Measurements from ENCODE around the gene TADA2B.

GRCh38 chr4:7075962-7076695 is 33.0 kb downstream of the TADA2B start:
- TF ChIP-seq IRF2 (CRISPR knock-in tag; IDR thresholded peaks at IDR 0.05; ENCODE audit: borderline replicate concordance, low read depth) (no peak), CTCF (IDR thresholded peaks at IDR 0.05) (no peak), E2F5 (CRISPR knock-in tag; IDR thresholded peaks at IDR 0.05) (no peak), NFYB (CRISPR knock-in tag; conservative IDR thresholded peaks at IDR 0.05; ENCODE audit: low read depth) (no peak), SP1 (CRISPR knock-in tag; conservative IDR thresholded peaks at IDR 0.05) (no peak), SMAD4 (CRISPR knock-in tag; IDR thresholded peaks at IDR 0.05) (no peak), ZNF121 (CRISPR knock-in tag; IDR thresholded peaks at IDR 0.05) (no peak), RELA (CRISPR knock-in tag; IDR thresholded peaks at IDR 0.05; ENCODE audit: borderline replicate concordance) (no peak), FOXK1 (CRISPR knock-in tag; IDR thresholded peaks at IDR 0.05) (no peak), FOXJ3 (CRISPR knock-in tag; IDR thresholded peaks at IDR 0.05; ENCODE audit: borderline replicate concordance) (no peak), PRRX2 (CRISPR knock-in tag; IDR thresholded peaks at IDR 0.05) (no peak), TEAD4 (CRISPR knock-in tag; IDR thresholded peaks at IDR 0.05) (no peak), ZBTB43 (CRISPR knock-in tag; IDR thresholded peaks at IDR 0.05) (no peak), GTF2I (CRISPR knock-in tag; conservative IDR thresholded peaks at IDR 0.05) (no peak)

All from WTC11 (cell line).